Measurements from ENCODE around the gene RBM20.

- TF ChIP-seq ZC3H10 (CRISPR knock-in tag; IDR thresholded peaks at IDR 0.05) (no peak), ZNF8 (CRISPR knock-in tag; IDR thresholded peaks at IDR 0.05) (no peak), BACH2 (CRISPR knock-in tag; IDR thresholded peaks at IDR 0.05; ENCODE audit: borderline replicate concordance) (no peak), ZFP3 (CRISPR knock-in tag; IDR thresholded peaks at IDR 0.05) (no peak), RARB (CRISPR knock-in tag; IDR thresholded peaks at IDR 0.05) (no peak), ARNTL (CRISPR knock-in tag; IDR thresholded peaks at IDR 0.05; ENCODE audit: borderline replicate concordance, low read depth) (no peak), PATZ1 (CRISPR knock-in tag; IDR thresholded peaks at IDR 0.05; ENCODE audit: borderline replicate concordance) (no peak), GLIS3 (CRISPR knock-in tag; IDR thresholded peaks at IDR 0.05) (no peak), TOX (CRISPR knock-in tag; IDR thresholded peaks at IDR 0.05; ENCODE audit: borderline replicate concordance) (no peak), CSDC2 (CRISPR knock-in tag; IDR thresholded peaks at IDR 0.05) (no peak)
- TF ChIP-seq, protein P1, sequence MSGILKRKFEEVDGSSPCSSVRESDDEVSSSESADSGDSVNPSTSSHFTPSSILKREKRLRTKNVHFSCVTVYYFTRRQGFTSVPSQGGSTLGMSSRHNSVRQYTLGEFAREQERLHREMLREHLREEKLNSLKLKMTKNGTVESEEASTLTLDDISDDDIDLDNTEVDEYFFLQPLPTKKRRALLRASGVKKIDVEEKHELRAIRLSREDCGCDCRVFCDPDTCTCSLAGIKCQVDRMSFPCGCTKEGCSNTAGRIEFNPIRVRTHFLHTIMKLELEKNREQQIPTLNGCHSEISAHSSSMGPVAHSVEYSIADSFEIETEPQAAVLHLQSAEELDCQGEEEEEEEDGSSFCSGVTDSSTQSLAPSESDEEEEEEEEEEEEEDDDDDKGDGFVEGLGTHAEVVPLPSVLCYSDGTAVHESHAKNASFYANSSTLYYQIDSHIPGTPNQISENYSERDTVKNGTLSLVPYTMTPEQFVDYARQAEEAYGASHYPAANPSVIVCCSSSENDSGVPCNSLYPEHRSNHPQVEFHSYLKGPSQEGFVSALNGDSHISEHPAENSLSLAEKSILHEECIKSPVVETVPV (CRISPR knock-in tag; IDR thresholded peaks at IDR 0.05) = no peak
Measured at GRCh38 chr10:110827410-110827809, 183.3 kb downstream of the RBM20 start.

Data from SK-N-SH treated with all-trans-retinoic acid at 6 μM for 48 hours (cell line).